HCT116 (cell line): ENCODE data around the gene CCDC30.

Experiments used
- CBX3 ChIP-seq: IDR thresholded peaks from 2 replicates; pipeline ENCODE4 v1.6.1; 2012; ENCODE audit warnings: low read depth
- CEBPB ChIP-seq: IDR thresholded peaks from 2 replicates; pipeline ENCODE4 v1.6.1; 2012; ENCODE audit warnings: low read depth
- ELF1 ChIP-seq: IDR thresholded peaks from 2 replicates; pipeline ENCODE4 v1.6.1; 2012; ENCODE audit warnings: low read depth, borderline replicate concordance
- EZH2 ChIP-seq: fragments of 200-600 bp; sonication (generic); IDR thresholded peaks from 2 replicates; pipeline ENCODE4 v1.6.1; 2017; ENCODE audit warnings: antibody characterized with exemption, mixed run types
- EZH2phosphoT487 ChIP-seq: fragments of 200-600 bp; IDR thresholded peaks from 2 replicates; pipeline ENCODE4 v1.6.1; 2018; ENCODE audit warnings: antibody characterized with exemption, borderline replicate concordance
- FOSL1 ChIP-seq: IDR thresholded peaks from 2 replicates; pipeline ENCODE4 v1.6.1; 2012; ENCODE audit warnings: low read depth
- POLR2A ChIP-seq: IDR thresholded peaks from 2 replicates; pipeline ENCODE4 v1.7.0; 2011; ENCODE audit warnings: borderline replicate concordance; ENCODE audit not compliant: insufficient read depth, insufficient read length; ENCODE audit errors: extremely low read depth
- POLR2AphosphoS5 ChIP-seq: IDR thresholded peaks from 2 replicates; pipeline ENCODE4 v1.6.1; 2011; ENCODE audit warnings: mild to moderate bottlenecking, low read depth, low read length, moderate library complexity
- YY1 ChIP-seq: IDR thresholded peaks from 2 replicates; pipeline ENCODE4 v1.6.1; 2011; ENCODE audit warnings: low read length, low read depth, moderate library complexity, mild to moderate bottlenecking; ENCODE audit not compliant: insufficient replicate concordance; ENCODE audit errors: extremely low read depth
- TF ChIP-seq, protein P1 (sequence below), 3 experiments: fragments of 200-600 bp in 1 of 3; sonication (generic) in 1 of 3; IDR thresholded peaks in 2 of 3; conservative IDR thresholded peaks in 1 of 3; 2 replicates each; pipeline ENCODE4 v1.5.1; 2012 to 2017; ENCODE audit warnings: low read depth in 2 of 3, low read length in 2 of 3, antibody characterized with exemption in 1 of 3, borderline replicate concordance in 1 of 3, control low read depth in 1 of 3, mild to moderate bottlenecking in 1 of 3, mixed read lengths in 1 of 3, mixed run types in 1 of 3, moderate library complexity in 1 of 3; ENCODE audit not compliant: insufficient read depth in 1 of 3
- TF ChIP-seq, protein P2 (sequence below): IDR thresholded peaks from 2 replicates; pipeline ENCODE4 v1.6.1; 2012; ENCODE audit warnings: low read depth
- TF ChIP-seq, protein P3 (sequence below): IDR thresholded peaks from 2 replicates; pipeline ENCODE4 v1.6.1; 2012

DNA sequence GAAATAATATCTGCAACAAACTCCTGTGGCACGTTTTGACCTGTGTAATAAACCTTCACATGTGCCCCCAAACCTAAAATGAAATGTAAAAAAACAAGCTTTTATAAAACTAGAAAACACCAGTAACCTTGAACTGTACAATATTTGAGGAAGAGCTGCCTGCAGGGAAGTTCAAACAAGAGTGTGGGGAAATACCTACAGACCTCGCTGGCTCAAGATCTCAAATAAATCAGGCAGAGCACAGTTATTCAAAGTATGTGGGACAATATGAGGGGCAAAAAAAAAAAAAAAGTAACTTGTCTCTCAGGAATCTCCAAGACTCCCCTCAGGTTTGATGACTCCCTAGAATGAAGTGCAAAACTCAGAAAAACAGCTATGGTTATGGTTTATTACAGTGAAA lies 157.2 kb downstream of the CCDC30 start:
- TF ChIP-seq, protein P1, sequence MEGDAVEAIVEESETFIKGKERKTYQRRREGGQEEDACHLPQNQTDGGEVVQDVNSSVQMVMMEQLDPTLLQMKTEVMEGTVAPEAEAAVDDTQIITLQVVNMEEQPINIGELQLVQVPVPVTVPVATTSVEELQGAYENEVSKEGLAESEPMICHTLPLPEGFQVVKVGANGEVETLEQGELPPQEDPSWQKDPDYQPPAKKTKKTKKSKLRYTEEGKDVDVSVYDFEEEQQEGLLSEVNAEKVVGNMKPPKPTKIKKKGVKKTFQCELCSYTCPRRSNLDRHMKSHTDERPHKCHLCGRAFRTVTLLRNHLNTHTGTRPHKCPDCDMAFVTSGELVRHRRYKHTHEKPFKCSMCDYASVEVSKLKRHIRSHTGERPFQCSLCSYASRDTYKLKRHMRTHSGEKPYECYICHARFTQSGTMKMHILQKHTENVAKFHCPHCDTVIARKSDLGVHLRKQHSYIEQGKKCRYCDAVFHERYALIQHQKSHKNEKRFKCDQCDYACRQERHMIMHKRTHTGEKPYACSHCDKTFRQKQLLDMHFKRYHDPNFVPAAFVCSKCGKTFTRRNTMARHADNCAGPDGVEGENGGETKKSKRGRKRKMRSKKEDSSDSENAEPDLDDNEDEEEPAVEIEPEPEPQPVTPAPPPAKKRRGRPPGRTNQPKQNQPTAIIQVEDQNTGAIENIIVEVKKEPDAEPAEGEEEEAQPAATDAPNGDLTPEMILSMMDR (IDR thresholded peaks at IDR 0.05 in 2 of 3, conservative IDR thresholded peaks at IDR 0.05 in 1 of 3; ENCODE audit: borderline replicate concordance in 1 of 3, insufficient read depth in 1 of 3, low read depth in 2 of 3, low read length in 2 of 3): no peak
- TF ChIP-seq ELF1 (no peak), CBX3 (no peak), YY1 (no peak), CEBPB (no peak), POLR2A (no peak), EZH2phosphoT487 (no peak), FOSL1 (no peak), EZH2 (no peak), POLR2AphosphoS5 (no peak)
- TF ChIP-seq, protein P2, sequence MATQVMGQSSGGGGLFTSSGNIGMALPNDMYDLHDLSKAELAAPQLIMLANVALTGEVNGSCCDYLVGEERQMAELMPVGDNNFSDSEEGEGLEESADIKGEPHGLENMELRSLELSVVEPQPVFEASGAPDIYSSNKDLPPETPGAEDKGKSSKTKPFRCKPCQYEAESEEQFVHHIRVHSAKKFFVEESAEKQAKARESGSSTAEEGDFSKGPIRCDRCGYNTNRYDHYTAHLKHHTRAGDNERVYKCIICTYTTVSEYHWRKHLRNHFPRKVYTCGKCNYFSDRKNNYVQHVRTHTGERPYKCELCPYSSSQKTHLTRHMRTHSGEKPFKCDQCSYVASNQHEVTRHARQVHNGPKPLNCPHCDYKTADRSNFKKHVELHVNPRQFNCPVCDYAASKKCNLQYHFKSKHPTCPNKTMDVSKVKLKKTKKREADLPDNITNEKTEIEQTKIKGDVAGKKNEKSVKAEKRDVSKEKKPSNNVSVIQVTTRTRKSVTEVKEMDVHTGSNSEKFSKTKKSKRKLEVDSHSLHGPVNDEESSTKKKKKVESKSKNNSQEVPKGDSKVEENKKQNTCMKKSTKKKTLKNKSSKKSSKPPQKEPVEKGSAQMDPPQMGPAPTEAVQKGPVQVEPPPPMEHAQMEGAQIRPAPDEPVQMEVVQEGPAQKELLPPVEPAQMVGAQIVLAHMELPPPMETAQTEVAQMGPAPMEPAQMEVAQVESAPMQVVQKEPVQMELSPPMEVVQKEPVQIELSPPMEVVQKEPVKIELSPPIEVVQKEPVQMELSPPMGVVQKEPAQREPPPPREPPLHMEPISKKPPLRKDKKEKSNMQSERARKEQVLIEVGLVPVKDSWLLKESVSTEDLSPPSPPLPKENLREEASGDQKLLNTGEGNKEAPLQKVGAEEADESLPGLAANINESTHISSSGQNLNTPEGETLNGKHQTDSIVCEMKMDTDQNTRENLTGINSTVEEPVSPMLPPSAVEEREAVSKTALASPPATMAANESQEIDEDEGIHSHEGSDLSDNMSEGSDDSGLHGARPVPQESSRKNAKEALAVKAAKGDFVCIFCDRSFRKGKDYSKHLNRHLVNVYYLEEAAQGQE: no peak
- TF ChIP-seq, protein P3, sequence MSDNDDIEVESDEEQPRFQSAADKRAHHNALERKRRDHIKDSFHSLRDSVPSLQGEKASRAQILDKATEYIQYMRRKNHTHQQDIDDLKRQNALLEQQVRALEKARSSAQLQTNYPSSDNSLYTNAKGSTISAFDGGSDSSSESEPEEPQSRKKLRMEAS: no peak
